ENCODE data around the gene KCTD21.

Gene KCTD21

DNA sequence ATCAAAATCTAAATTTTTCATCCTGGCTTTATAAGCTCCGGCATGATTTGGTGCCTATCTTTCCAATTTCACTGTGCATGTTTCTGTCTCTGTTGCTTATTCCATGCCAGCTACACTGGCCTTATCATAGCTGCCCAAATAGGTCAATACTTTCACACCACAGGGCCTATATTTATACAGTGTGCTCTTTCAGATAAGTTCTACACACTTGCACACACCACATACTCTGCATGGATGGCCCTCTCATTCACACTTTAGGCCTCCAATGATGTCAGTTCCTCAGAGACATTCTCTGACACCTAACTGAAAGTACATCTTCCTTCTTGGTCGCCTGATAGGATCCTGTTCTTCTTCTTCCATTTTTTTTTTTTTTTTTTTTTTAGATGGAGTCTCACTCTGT, 56.0 kb downstream of the KCTD21 start:
- DNase-seq (ENCODE audit: low read depth, low spot score): no peak
- POLR2A ChIA-PET: interaction anchor here (0.7 kb wide), 1 partner anchor 56 kb away, joined by 3 read pairs; the partner anchor contains the start of genes KCTD21 and USP35
- no peak overlapping the region for H3K4me3 ChIP-seq (ENCODE audit: low read depth, low read length)
- CTCF ChIA-PET: interaction anchor here (0.9 to 1.6 kb wide), 4 partner anchors 87 to 432 kb away, joined by 3 to 7 read pairs (median 4); no protein-coding TSS in a partner anchor
- TF ChIP-seq, protein P1, sequence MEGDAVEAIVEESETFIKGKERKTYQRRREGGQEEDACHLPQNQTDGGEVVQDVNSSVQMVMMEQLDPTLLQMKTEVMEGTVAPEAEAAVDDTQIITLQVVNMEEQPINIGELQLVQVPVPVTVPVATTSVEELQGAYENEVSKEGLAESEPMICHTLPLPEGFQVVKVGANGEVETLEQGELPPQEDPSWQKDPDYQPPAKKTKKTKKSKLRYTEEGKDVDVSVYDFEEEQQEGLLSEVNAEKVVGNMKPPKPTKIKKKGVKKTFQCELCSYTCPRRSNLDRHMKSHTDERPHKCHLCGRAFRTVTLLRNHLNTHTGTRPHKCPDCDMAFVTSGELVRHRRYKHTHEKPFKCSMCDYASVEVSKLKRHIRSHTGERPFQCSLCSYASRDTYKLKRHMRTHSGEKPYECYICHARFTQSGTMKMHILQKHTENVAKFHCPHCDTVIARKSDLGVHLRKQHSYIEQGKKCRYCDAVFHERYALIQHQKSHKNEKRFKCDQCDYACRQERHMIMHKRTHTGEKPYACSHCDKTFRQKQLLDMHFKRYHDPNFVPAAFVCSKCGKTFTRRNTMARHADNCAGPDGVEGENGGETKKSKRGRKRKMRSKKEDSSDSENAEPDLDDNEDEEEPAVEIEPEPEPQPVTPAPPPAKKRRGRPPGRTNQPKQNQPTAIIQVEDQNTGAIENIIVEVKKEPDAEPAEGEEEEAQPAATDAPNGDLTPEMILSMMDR (IDR thresholded peaks at IDR 0.05; ENCODE audit: insufficient read depth, low read length, missing control alignments): no peak

DNA sequence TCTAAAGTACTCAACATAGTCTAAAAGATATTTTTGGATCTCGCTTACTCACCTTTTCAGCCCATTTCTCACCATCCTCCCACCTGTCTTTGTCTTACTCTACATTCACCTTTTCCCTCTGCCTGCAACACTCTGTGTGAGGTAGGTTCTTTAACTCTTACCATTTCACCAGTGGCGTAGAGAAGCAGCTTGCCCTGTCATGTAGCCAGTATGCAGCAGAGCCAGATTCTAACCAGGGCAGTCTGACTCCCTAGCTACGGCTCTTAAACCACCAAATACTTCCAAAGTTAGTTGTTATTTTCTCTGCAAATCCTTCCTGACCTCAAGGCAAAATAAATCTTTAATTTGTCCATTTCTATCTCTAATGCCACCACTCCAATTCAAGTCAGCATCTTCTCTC, 56.5 kb downstream of the KCTD21 start:
- TF ChIP-seq, protein P1 (IDR thresholded peaks at IDR 0.05; ENCODE audit: insufficient read depth, low read length, missing control alignments): no peak
- peak; percentile 70 for DNase-seq (ENCODE audit: low read depth, low spot score)
- H3K4me3 ChIP-seq (ENCODE audit: low read depth, low read length): no peak overlapping the region
- ChIA-PET CTCF (interaction anchor here (0.9 to 1.6 kb wide), 4 partner anchors 86 to 432 kb away, joined by 3 to 7 read pairs (median 4); no protein-coding TSS in a partner anchor), POLR2A (interaction anchor here (0.7 kb wide), 1 partner anchor 56 kb away, joined by 3 read pairs; the partner anchor contains the start of genes KCTD21 and USP35)

DNA sequence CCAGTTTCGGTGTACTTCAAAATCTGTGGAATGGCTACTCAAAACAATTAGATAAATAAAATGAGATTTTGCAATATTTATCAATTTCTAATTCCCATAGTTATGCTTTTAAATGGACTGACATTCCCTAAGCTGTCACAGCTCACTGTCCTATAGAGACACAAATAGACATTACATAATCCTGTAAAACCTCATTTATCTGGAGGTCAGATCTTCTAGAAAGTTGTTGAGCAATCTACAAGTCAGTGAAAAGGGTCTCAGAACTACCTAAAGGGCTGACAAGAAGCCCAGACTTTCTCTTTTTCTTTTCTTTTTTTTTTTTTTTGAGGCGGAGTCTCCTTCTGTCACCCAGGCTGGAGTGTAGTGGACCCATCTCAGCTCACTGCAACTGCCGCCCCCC, 61.0 kb downstream of the KCTD21 start:
- TF ChIP-seq, protein P1 (IDR thresholded peaks at IDR 0.05; ENCODE audit: insufficient read depth, low read length, missing control alignments): no peak
- no peak for DNase-seq (ENCODE audit: low read depth, low spot score)
- POLR2A ChIA-PET: no interaction called here
- CTCF ChIA-PET: interaction anchor here (0.7 kb wide), 1 partner anchor 20 kb away, joined by 5 read pairs; no protein-coding TSS in a partner anchor
- H3K4me3 ChIP-seq (ENCODE audit: low read depth, low read length): no peak overlapping the region

All from AG04449 (cell line).